Lower lobe of right lung (tissue), 2 donors: ENCODE measurements around the gene ZNF410. TPM values are rescaled to one million over a fixed set of nuclear protein-coding genes. Genes with fewer than 3 reads are reported as not detected.

ENCODE experiments used
- ATAC-seq, 2 donors: fragments of 200-7000 bp; cut with Tn5 transposase; one replicate each; pipeline ENCODE4 v1.9.1; 2020 to 2022; ENCODE audit warnings: mild to moderate bottlenecking in 2 of 2, moderate library complexity in 2 of 2
- DNase-seq: peaks from one replicate; pipeline ENCODE4 v3.0.0-alpha.2; 2020
- H3K27ac ChIP-seq: fragments of 200-600 bp; one replicate; pipeline ENCODE4 v1.8.0; 2022
- H3K27me3 ChIP-seq: fragments of 200-600 bp; one replicate; pipeline ENCODE4 v1.8.0; 2022; ENCODE audit warnings: low read depth
- H3K36me3 ChIP-seq: fragments of 200-600 bp; one replicate; pipeline ENCODE4 v1.8.0; 2022; ENCODE audit warnings: mild to moderate bottlenecking
- H3K4me1 ChIP-seq: fragments of 200-600 bp; one replicate; pipeline ENCODE4 v1.8.0; 2022
- H3K4me3 ChIP-seq: fragments of 200-600 bp; one replicate; pipeline ENCODE4 v1.8.0; 2022; ENCODE audit warnings: mild to moderate bottlenecking
- H3K9me3 ChIP-seq: fragments of 200-600 bp; one replicate; pipeline ENCODE4 v1.8.0; 2022
- intact Hi-C: fragments of 100-400 bp; cut with DNase I; formaldehyde crosslinking; loops from one replicate; pipeline ENCODE4 v1.11.0; 2022
- total RNA-seq: library from RNA; stranded (reverse); fragmentation: NEBNext Ultra II Directional; extraction: Animal tissue kit (Norgen Biotek cat#: 25700); gene quantifications from one replicate; pipeline ENCODE4 v1.2.1, GENCODE V29; 2021
- TF ChIP-seq, protein P1 (sequence below): fragments of 200-600 bp; IDR thresholded peaks from one replicate; pipeline ENCODE4 v1.8.0; 2022; ENCODE audit warnings: antibody characterized with exemption, mild to moderate bottlenecking
- donor health status: DM: no; HTN: yes; CAD: no; lungs with severe emphysema.

Gene ZNF410
- total RNA-seq, 1 donor from 2014 or later = 41.5 TPM

DNA sequence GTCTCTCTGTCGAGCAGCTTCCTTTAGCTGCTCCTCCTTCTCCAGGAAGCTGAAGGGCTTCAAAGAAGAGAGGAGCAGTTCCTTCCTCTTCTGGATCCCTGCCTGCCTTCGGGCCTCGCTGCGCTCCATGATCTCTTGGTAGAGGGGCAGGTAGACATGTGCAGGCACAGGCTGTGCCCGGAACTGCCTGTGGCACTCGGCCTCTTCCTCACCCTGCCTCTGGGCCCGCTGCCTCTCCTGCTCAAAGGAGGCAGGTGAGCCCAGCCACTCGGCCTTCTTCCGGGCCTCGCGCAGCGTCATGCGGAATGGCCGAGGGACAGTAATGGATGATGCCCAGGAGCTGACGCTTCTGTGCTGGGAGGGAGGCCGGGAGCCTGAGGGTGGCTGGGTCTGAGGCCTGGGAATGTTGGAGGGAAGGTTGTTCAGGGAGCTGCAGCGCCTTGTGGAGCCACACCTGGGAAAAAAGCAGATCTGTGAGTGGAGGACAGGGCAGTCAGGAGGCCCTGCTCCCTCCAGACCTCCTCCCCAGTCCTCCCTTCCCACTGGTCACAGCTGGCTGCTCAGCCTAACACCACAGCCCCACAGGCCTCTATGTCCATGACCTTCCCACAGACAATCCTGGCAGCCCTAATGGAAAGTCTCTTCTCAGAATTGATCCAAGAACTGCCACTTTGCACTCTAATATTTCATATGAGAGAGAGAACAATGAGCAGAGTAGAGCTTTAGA, 57.9 kb downstream of the ZNF410 start:
- ATAC-seq = peak in 1 of 2 donors; percentile 20
- intact Hi-C loops = no loop called here
- no peak for DNase-seq
- Histone ChIP-seq H3K4me3 (no peak overlapping the region), H3K27me3 (no peaks in the 10 kb centered on the region), H3K27ac (peak overlapping the region; percentile 41), H3K9me3 (no peaks in the 10 kb centered on the region), H3K4me1 (peaks cover 29% of the 10 kb centered on the region), H3K36me3 (peaks cover 43% of the 10 kb centered on the region)
- TF ChIP-seq, protein P1, sequence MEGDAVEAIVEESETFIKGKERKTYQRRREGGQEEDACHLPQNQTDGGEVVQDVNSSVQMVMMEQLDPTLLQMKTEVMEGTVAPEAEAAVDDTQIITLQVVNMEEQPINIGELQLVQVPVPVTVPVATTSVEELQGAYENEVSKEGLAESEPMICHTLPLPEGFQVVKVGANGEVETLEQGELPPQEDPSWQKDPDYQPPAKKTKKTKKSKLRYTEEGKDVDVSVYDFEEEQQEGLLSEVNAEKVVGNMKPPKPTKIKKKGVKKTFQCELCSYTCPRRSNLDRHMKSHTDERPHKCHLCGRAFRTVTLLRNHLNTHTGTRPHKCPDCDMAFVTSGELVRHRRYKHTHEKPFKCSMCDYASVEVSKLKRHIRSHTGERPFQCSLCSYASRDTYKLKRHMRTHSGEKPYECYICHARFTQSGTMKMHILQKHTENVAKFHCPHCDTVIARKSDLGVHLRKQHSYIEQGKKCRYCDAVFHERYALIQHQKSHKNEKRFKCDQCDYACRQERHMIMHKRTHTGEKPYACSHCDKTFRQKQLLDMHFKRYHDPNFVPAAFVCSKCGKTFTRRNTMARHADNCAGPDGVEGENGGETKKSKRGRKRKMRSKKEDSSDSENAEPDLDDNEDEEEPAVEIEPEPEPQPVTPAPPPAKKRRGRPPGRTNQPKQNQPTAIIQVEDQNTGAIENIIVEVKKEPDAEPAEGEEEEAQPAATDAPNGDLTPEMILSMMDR = no peak

DNA sequence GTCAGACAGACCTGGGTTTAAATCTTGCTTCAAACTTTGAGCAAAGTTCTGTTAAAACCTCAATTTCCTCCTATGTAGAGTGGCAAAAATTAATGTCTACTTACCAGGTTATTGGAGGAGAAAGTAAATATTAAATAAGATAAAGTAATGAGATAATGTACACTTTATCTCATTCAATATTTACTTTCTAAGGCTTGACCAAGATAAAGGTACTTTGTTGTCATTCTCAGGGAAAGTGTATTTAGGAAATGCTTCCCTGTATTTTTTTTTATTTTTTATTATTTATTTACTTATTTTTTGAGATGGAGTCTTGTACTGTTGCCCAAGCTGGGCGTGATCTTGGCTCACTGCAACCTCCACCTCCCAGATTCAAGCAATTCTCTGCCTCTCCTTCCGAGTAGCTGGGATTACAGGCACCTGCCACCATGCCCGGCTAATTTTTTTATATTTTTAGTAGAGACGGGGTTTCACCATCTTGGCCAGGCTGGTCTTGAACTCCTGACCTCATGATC, 58.6 kb downstream of the ZNF410 start:
- H3K36me3 ChIP-seq = peaks cover 40% of the 10 kb centered on the region
- TF ChIP-seq, protein P1 = no peak
- peak overlapping the region; percentile 41 for H3K27ac ChIP-seq
- no peaks in the 10 kb centered on the region for H3K27me3 ChIP-seq
- peak in 1 of 2 donors; percentile 1 for ATAC-seq
- peaks cover 29% of the 10 kb centered on the region for H3K4me1 ChIP-seq
- no peak for DNase-seq
- no peaks in the 10 kb centered on the region for H3K9me3 ChIP-seq
- intact Hi-C loops = no loop called here
- H3K4me3 ChIP-seq = no peak overlapping the region

DNA sequence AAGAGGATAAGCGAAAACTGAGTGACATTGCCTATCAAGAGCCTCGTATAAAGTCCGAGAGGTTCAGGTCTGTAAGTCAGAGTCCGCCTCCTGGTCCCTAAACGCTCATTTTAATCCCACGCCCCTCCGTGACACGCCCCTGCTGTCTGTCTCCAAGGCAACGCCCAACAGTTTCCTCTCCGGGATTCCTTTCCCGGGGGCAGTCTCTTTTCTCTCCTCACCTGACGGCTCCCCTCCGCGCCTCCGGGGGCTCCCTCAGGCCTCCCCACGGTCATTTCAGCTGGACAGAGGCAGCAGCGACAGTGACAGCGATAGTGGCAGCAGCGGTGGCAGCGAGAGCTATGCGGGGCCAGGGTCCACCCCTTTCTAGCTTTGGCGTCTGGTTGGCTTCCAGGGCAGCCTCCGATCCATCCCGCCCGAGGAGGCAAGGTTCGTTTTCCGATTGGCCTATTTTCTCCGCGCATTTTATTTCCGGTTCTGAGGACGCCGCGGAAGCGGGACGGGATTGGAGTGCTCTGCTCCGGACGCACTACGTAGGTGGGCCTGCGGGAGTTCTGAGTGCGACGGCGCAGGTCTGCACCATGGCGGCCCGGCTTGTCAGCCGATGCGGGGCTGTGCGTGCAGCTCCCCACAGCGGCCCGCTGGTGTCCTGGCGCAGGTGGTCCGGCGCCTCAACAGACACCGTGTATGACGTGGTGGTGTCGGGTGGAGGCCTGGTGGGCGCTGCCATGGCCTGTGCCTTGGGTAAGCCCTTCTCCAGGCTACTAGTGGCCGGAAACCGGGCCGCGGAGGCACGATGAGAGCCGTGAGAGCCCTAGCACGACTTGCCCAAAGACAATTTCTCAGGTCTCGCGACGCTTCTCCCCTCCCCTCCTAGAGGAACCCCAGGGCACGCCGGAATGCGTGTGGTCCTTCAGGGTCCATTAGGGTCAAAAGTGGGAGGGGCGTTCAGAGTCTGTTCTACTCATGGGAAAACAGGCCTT, 63.4 kb downstream of the ZNF410 start, which contains the start of the genes COQ6 and FAM161B:
TSS of gene COQ6 (plus strand) at position 551 of the 983 bp plus-strand sequence. CDS start at position 582, 31 bp downstream.
TSS of gene FAM161B (minus strand) at position 343 of the 983 bp plus-strand sequence. CDS start at position 275, 68 bp downstream.
- TF ChIP-seq, protein P1 = peak; percentile 16
- peak; percentile 98 for ATAC-seq

DNA sequence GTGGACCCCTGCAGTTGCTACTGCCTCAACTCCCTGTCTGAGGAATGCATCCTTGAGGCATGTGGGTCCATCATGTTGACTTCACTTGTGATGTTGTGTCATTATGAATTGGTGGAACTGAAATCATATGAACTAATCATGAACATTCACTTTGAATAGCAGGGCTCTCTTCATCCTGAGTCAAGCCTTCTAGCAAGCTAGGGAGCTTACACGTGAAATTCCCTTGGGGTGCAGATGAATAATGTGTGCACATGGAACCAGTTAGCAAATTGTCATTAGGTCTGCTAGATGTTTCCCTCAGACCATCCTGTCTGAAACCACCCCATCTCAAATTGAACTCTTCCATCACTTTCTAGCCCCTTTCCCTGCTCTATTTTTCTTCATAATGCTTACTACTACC, 67.1 kb downstream of the ZNF410 start:
- Histone ChIP-seq H3K36me3 (peaks cover 56% of the 10 kb centered on the region), H3K9me3 (no peaks in the 10 kb centered on the region), H3K27me3 (no peaks in the 10 kb centered on the region), H3K4me3 (no peak overlapping the region), H3K4me1 (peaks cover 20% of the 10 kb centered on the region), H3K27ac (no peak overlapping the region)
- TF ChIP-seq, protein P1 = no peak
- intact Hi-C loops = no loop called here
- DNase-seq (no peak), ATAC-seq (no peak)

More for the DNA sequence above, 63.4 kb downstream of the ZNF410 start, which contains the start of the genes COQ6 and FAM161B:
- peak within 1 kb of the TSS; percentile 83 for H3K4me3 ChIP-seq
- no peaks in the 10 kb centered on the region for H3K9me3 ChIP-seq
- DNase-seq = peak; percentile 96
- H3K27me3 ChIP-seq = no peaks in the 10 kb centered on the region
- H3K4me1 ChIP-seq = peaks cover 20% of the 10 kb centered on the region
- H3K36me3 ChIP-seq = peaks cover 31% of the 10 kb centered on the region
- H3K27ac ChIP-seq = peak within 1 kb of the TSS; percentile 97
- intact Hi-C loops = no loop called here

DNA sequence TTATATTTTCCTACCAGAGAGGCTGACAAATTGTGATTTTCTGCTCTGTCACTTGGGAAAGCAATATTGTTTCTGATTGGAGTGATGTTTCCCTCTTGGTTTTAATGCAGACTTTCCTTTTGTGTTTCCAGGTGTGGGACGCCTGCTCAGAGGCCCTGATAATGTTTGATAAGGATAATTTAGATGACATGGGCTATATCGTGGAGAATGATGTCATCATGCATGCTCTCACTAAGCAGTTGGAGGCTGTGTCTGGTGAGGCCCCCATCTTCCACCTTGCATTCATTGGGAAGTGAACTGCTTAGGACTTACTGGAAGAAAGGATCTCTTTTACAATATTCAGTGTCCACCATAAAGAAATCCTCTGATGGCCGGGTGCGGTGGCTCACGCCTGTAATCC, 69.0 kb downstream of the ZNF410 start:
- ATAC-seq = no peak
- intact Hi-C loops = no loop called here
- H3K4me3 ChIP-seq = no peak overlapping the region
- TF ChIP-seq, protein P1 = no peak
- H3K27ac ChIP-seq = no peak overlapping the region
- peaks cover 76% of the 10 kb centered on the region for H3K36me3 ChIP-seq
- H3K9me3 ChIP-seq = no peaks in the 10 kb centered on the region
- no peaks in the 10 kb centered on the region for H3K27me3 ChIP-seq
- H3K4me1 ChIP-seq = peaks cover 11% of the 10 kb centered on the region
- DNase-seq = no peak
